Measurements from ENCODE around the gene MAP2K7. TPM values are rescaled to one million over a fixed set of nuclear protein-coding genes. Genes with fewer than 3 reads are reported as not detected.
A peak's percentile ranks its signal among the peaks of the same experiment; 100 is the strongest.

The MAP2K7 gene
- total and polyA plus RNA-seq, 12 donors, result 13.1 to 53.8 (median 24.6) TPM

- Histone ChIP-seq H3K36me3 (no peaks in the 10 kb centered on the region), H3K27ac (no peak overlapping the region), H3K4me1 (peaks cover 0 to 6% (median 0%) of the 10 kb centered on the region in 9 donors), H3K4me3 (no peak overlapping the region), H3K9me3 (no peaks in the 10 kb centered on the region), H3K27me3 (peaks cover 0 to 33% (median 13%) of the 10 kb centered on the region in 7 donors)
- DNase-seq (no peak), ATAC-seq (peak in 1 of 8 donors; percentile 24)
- intact Hi-C loops (cut with DNase I), result no loop called here
- TF ChIP-seq CTCF (IDR thresholded peaks at IDR 0.05), result no peak
- WGBS, 2 donors, result 77 to 79% methylated on average over 18 of the region's 18 CpGs
These were observed 24.4 kb upstream of the MAP2K7 start for GRCh38 chr19:7879111-7879807.

- H3K4me1 ChIP-seq, result peaks cover 0 to 1% (median 0%) of the 10 kb centered on the region in 9 donors
- no peak for DNase-seq
- no peaks in the 10 kb centered on the region for H3K9me3 ChIP-seq
- 88 to 89% methylated on average over 19 of the region's 19 CpGs for WGBS, 2 donors
- peaks cover 0 to 27% (median 8%) of the 10 kb centered on the region in 7 donors for H3K27me3 ChIP-seq
- peak in 1 of 8 donors; percentile 22 for ATAC-seq
- no peaks in the 10 kb centered on the region for H3K36me3 ChIP-seq
- intact Hi-C loops (cut with DNase I), result no loop called here
- no peak overlapping the region for H3K27ac ChIP-seq
- H3K4me3 ChIP-seq, result no peak overlapping the region
- TF ChIP-seq CTCF (IDR thresholded peaks at IDR 0.05), result no peak
These were observed 23.8 kb upstream of the MAP2K7 start for GRCh38 chr19:7879836-7880235.

DNA sequence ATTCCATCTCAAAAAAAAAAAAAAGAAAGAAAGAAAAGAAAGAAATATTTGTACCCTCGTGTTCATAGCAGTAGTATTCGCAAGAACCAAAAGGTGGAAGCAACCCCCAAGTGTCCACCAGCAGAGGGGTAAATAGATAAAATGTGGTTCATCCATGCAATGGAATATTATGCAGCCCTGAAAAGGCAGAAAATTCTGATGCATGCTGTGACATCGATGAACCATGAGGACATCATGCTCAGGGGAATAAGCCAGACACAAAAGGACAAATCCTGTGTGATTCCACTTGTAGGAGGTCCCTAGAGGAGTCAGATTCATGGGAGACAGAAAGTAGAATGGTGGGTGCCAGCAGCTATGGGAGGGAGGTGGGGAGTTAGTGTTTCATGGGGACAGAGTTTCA is 21.8 kb upstream of the MAP2K7 start:
- ATAC-seq, result no peak

DNA sequence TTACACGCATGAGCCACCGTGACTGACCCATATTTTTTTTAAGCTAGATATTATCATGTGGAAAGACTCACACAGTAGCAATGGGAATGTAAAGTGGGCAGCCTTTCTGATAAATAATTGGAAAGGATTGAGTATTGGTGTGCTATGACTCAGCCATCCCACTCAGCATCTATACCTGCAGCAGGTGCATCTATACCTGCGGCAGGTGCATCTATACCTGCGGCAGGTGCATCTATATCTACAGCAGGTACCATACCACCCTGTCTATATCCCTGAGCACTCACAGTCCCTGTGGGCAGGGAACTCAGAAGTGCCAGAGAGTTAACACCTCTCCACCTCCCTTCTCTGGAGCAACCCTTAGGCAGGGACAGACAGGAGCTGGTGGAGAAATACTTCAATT is 20.6 kb upstream of the MAP2K7 start:
- H3K27ac ChIP-seq, result no peak overlapping the region
- WGBS, 2 donors, result 83 to 94% methylated on average over 4 of the region's 4 CpGs
- intact Hi-C loops (cut with DNase I), result no loop called here
- peaks cover 0 to 14% (median 10%) of the 10 kb centered on the region in 7 donors for H3K27me3 ChIP-seq
- TF ChIP-seq CTCF (IDR thresholded peaks at IDR 0.05), result no peak
- ATAC-seq (no peak), DNase-seq (no peak)
- no peak overlapping the region for H3K4me3 ChIP-seq
- H3K36me3 ChIP-seq, result no peaks in the 10 kb centered on the region
- H3K9me3 ChIP-seq, result no peaks in the 10 kb centered on the region
- peaks cover 0 to 2% (median 0%) of the 10 kb centered on the region in 9 donors for H3K4me1 ChIP-seq

More for the DNA sequence above, 21.8 kb upstream of the MAP2K7 start:
- no peaks in the 10 kb centered on the region for H3K9me3 ChIP-seq
- H3K4me3 ChIP-seq, result no peak overlapping the region
- no peak for DNase-seq
- H3K4me1 ChIP-seq, result no peaks in the 10 kb centered on the region
- H3K27me3 ChIP-seq, result peaks cover 0 to 6% (median 0%) of the 10 kb centered on the region in 7 donors
- WGBS, 2 donors, result 94 to 95% methylated on average over 3 of the region's 3 CpGs
- intact Hi-C loops (cut with DNase I), result no loop called here
- TF ChIP-seq CTCF (IDR thresholded peaks at IDR 0.05), result no peak
- no peak overlapping the region for H3K27ac ChIP-seq
- no peaks in the 10 kb centered on the region for H3K36me3 ChIP-seq
